Measurements from ENCODE around the gene SLC22A17. TPM values are rescaled to one million over a fixed set of nuclear protein-coding genes. Genes with fewer than 3 reads are reported as not detected.

The SLC22A17 gene
- total RNA-seq, 4 donors from 2014 or later: 16.1 to 33.0 (median 17.9) TPM

DNA sequence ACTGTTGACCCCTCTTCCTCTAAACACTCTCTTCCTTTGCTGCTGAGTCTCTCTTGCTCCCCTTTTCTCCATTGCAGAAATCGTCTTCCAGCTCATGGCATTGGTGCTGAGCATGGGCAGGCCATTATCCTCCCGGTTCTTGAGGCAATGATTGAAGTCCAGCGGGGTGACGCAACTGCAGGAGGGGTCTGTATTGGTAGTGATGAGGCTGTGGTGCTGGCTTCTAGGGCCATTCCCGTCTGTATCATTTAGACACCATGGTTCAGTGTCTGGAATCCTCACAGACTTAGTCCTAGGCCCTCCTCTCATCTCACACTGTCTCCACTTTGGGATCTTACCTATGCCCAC lies 720 bp upstream of the SLC22A17 start:
- TF ChIP-seq, protein P1, sequence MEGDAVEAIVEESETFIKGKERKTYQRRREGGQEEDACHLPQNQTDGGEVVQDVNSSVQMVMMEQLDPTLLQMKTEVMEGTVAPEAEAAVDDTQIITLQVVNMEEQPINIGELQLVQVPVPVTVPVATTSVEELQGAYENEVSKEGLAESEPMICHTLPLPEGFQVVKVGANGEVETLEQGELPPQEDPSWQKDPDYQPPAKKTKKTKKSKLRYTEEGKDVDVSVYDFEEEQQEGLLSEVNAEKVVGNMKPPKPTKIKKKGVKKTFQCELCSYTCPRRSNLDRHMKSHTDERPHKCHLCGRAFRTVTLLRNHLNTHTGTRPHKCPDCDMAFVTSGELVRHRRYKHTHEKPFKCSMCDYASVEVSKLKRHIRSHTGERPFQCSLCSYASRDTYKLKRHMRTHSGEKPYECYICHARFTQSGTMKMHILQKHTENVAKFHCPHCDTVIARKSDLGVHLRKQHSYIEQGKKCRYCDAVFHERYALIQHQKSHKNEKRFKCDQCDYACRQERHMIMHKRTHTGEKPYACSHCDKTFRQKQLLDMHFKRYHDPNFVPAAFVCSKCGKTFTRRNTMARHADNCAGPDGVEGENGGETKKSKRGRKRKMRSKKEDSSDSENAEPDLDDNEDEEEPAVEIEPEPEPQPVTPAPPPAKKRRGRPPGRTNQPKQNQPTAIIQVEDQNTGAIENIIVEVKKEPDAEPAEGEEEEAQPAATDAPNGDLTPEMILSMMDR (IDR thresholded peaks at IDR 0.05): no peak
- TF ChIP-seq POLR2A (IDR thresholded peaks at IDR 0.05): no peak
- intact Hi-C loops (cut with DNase I; ENCODE audit: low total_unique reads): no loop called here
- 62 to 72% methylated on average over 5 of the region's 5 CpGs for WGBS, 2 donors
- DNase-seq (ENCODE audit: low spot score in 2 of 2): peak in 1 of 2 donors; percentile 72
- no peak overlapping the region for H3K4me3 ChIP-seq (ENCODE audit: low read depth, poor library complexity, severe bottlenecking)

DNA sequence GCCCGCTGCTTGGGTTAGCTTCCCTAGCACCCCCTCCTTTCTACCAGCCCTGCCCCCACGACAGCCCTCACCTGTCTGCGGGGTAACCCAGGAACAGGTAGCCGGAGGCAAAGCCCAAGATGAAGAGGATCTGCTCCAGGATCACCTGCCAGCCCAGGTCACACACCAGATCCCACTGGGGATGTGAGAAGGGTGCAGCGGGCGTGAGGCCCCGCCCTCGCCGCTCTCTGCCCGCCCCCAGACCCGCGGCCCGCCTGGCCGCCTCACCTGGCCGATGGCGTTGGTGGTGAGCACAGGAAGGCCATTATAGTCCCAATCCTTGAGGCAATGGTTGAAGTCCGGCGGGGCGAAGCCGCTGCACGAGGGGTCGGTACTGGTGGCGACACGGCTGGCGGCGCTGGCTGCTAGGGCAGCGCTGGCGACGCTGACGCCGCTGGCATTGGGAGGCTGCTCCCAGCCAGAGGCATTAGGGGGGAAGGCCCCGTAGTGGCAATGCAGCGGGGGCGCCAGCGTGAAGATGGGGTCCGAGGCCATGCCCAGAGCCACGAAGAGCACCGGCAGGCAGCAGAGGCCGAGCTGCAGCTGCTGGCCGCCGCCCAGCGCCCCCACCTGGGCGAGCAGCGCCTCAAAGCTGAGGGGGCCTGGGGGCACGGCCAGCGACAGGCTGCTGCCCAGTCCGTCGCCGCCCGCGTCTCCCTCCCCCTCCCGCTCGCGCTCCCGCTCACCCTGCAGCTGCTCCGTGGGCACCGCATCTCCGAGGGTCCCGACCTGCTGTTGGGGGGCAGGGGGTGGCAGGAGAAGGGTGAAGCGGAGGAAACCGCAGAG lies 794 bp downstream of the SLC22A17 start:
- TF ChIP-seq POLR2A (IDR thresholded peaks at IDR 0.05): no peak
- TF ChIP-seq, protein P1 (IDR thresholded peaks at IDR 0.05): no peak
- DNase-seq (ENCODE audit: low spot score in 2 of 2): peak in 1 of 2 donors; percentile 70
- H3K4me3 ChIP-seq (ENCODE audit: low read depth, poor library complexity, severe bottlenecking): peak overlapping the region; percentile 37
- intact Hi-C loops (cut with DNase I; ENCODE audit: low total_unique reads): no loop called here
- 7 to 15% methylated on average over 28 to 51 of the region's 61 CpGs for WGBS, 2 donors

DNA sequence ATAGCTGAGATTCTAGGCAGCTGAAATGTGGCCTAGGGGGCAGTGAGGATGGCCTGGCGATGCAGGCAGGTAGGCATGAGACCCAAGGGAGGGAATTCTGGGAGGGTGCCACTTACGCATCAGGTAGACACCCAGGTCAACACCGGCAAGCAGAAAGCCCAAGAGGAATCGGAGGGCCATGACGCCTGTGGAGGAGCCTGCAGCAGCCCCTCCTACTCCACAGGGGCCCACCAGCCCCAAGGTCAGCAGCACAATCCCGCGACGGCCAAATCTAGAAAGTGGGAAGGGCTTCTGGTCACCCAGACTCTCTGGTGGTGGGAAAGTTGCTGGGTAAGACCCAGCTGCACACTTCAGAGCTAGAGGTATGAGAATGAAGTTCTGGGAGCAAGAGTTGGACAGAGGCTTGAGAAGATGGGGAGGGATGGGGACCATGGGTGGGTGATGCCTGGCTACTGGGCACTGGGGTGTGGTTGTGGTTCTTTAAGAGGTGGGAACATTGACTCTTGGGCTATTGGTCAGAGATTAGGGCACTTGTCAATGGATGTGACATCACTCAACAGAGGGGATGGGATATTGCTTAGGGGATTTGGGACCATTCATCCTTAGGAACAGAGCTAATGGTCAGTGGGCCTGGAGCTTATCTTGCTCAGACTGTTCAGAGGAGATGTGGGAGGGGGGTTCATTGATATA lies 3.4 kb downstream of the SLC22A17 start:
- TF ChIP-seq, protein P1 (IDR thresholded peaks at IDR 0.05): no peak
- TF ChIP-seq POLR2A (IDR thresholded peaks at IDR 0.05): no peak
- intact Hi-C loops (cut with DNase I; ENCODE audit: low total_unique reads): loop anchor here (10.0 kb wide), 1 partner anchor 96 kb away; no protein-coding TSS in a partner anchor
- WGBS, 2 donors: 87 to 93% methylated on average over 8 of the region's 8 CpGs
- H3K4me3 ChIP-seq (ENCODE audit: low read depth, poor library complexity, severe bottlenecking): no peak overlapping the region
- DNase-seq (ENCODE audit: low spot score in 2 of 2): peak in 1 of 2 donors; percentile 79

DNA sequence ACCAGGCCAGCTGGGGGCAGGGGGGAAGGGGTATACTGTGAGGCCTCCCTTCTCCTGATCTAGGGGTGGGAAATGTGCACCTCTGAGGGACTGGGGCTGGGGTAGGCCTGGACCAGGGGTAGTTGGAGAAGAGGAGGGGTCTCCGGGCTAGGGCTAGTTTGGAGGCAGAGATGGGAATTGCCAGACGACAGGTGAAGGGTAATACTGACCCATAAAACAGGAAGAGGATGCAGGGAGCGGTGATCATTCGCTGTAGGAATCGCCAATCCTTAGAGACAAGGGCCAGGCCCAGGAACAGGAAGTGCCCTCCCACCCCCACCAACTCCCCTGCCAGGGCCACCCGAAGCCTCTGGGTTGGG lies 4.4 kb downstream of the SLC22A17 start:
- H3K4me3 ChIP-seq (ENCODE audit: low read depth, poor library complexity, severe bottlenecking): no peak overlapping the region
- peak in 1 of 2 donors; percentile 72 for DNase-seq (ENCODE audit: low spot score in 2 of 2)
- 83 to 87% methylated on average over 6 of the region's 6 CpGs for WGBS, 2 donors
- TF ChIP-seq POLR2A (IDR thresholded peaks at IDR 0.05): no peak
- TF ChIP-seq, protein P1 (IDR thresholded peaks at IDR 0.05): no peak
- intact Hi-C loops (cut with DNase I; ENCODE audit: low total_unique reads): loop anchor here (10.0 kb wide), 1 partner anchor 97 kb away; no protein-coding TSS in a partner anchor

DNA sequence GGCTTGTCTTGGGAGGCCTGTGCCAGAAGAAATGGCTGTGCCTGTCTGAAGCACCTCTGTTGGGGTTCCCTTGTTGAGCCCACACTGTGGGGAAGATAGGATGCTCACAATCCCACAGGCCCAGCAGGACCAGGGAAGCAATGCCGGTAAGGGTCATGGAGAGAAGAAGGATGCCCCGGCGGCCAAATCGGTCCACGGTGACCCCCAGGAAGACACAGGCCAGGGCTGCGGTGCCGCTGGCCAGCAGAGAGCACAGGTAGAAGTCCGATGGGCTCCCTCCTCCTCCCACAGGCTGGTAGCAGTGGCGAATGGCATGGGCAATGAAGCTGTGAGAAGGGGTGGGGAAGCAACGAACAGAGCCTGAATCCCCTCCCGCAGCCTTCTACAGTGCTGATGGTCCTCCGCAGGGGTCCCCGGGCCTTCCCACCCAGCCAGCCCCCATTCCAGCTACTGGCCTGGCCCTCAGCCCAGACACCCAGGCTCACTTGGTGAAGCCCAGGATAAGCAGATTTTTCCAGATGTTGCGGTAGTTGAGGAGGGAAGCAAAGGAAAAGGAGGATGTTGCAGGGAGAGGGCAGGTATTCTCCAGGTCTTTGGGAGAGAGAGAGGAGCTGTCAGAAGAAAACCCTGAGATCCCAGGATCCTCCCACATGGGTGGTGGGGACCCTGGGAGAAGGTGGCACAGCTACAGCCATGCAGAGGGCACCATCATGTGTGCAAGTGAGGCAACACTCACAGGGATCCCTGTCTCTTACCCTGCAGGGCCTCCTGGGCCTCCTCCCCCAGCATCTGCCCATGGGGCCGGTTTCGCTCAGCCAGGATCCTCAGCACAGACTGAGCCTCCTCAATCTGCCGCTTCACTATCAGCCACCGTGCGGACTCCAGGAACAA lies 5.0 kb downstream of the SLC22A17 start:
- WGBS, 2 donors: 92 to 97% methylated on average over 14 to 19 of the region's 19 CpGs
- intact Hi-C loops (cut with DNase I; ENCODE audit: low total_unique reads): loop anchor here (10.0 kb wide), 1 partner anchor 97 kb away; no protein-coding TSS in a partner anchor
- no peak overlapping the region for H3K4me3 ChIP-seq (ENCODE audit: low read depth, poor library complexity, severe bottlenecking)
- no peak for TF ChIP-seq POLR2A (IDR thresholded peaks at IDR 0.05)
- TF ChIP-seq, protein P1 (IDR thresholded peaks at IDR 0.05): no peak
- DNase-seq (ENCODE audit: low spot score in 2 of 2): peak in 1 of 2 donors; percentile 60

All from lower leg skin (tissue), 4 donors.